DND-41 (cell line): Measurements from ENCODE around the gene HCN1.

Experiments
- ATAC-seq: fragments of 200-7000 bp; cut with Tn5 transposase; 3 replicates; pipeline ENCODE4 v1.9.1; 2021; ENCODE audit warnings: low read depth; ENCODE audit not compliant: insufficient read depth
- DNase-seq: peaks from one replicate; pipeline ENCODE4 v3.0.0-alpha.2; 2020
- H2AFZ ChIP-seq: 2 replicates; pipeline ENCODE4 v1.6.0; 2012; ENCODE audit warnings: low read depth, low read length
- H3K27ac ChIP-seq: 2 replicates; pipeline ENCODE4 v1.5.1; 2012; ENCODE audit warnings: low read length, inconsistent platforms
- H3K27me3 ChIP-seq: fragments of 200-600 bp; sonication (generic); 2 replicates; pipeline ENCODE4 v1.6.0; 2012; ENCODE audit warnings: low read length, mild to moderate bottlenecking, inconsistent platforms; ENCODE audit not compliant: insufficient read depth, poor library complexity
- H3K36me3 ChIP-seq: 2 replicates; pipeline ENCODE4 v1.5.1; 2012; ENCODE audit warnings: low read length, inconsistent platforms; ENCODE audit not compliant: insufficient read depth
- H3K4me1 ChIP-seq: 2 replicates; pipeline ENCODE4 v1.5.1; 2012; ENCODE audit warnings: mild to moderate bottlenecking, low read length; ENCODE audit not compliant: insufficient read depth
- H3K4me2 ChIP-seq: 2 replicates; pipeline ENCODE4 v1.6.0; 2012; ENCODE audit warnings: mild to moderate bottlenecking, moderate library complexity, low read length, inconsistent platforms; ENCODE audit not compliant: insufficient read depth
- H3K4me3 ChIP-seq, 2 experiments: fragments of 200-600 bp in 1 of 2; shearing (Covaris generic) in 1 of 2; 2 replicates each; pipeline ENCODE4 v1.5.1; 2012 to 2016; ENCODE audit warnings: inconsistent platforms in 2 of 2, low read length in 2 of 2, mild to moderate bottlenecking in 2 of 2, low read depth in 1 of 2, moderate library complexity in 1 of 2
- H3K79me2 ChIP-seq: 2 replicates; pipeline ENCODE4 v1.6.0; 2012; ENCODE audit warnings: low read length, inconsistent platforms; ENCODE audit not compliant: insufficient read depth
- H3K9ac ChIP-seq: 2 replicates; pipeline ENCODE4 v1.6.0; 2012; ENCODE audit warnings: low read depth, mild to moderate bottlenecking, inconsistent platforms, low read length, moderate library complexity
- H3K9me3 ChIP-seq: 2 replicates; pipeline ENCODE4 v1.5.1; 2012; ENCODE audit warnings: low read length, moderate library complexity, mild to moderate bottlenecking, inconsistent platforms; ENCODE audit not compliant: insufficient read depth, severe bottlenecking
- H4K20me1 ChIP-seq: 2 replicates; pipeline ENCODE4 v1.6.0; 2012; ENCODE audit warnings: low read length; ENCODE audit not compliant: insufficient read depth
- CTCF ChIP-seq: IDR thresholded peaks from 2 replicates; pipeline ENCODE4 v1.5.1; 2012; ENCODE audit warnings: borderline replicate concordance, low read length, moderate library complexity, mild to moderate bottlenecking; ENCODE audit not compliant: poor library complexity, severe bottlenecking; ENCODE audit errors: extremely low read depth
- EZH2 ChIP-seq: IDR thresholded peaks from 3 replicates; pipeline ENCODE4 v1.6.1; 2012; ENCODE audit warnings: borderline replicate concordance, low read depth, mild to moderate bottlenecking, moderate library complexity, low read length, inconsistent platforms; ENCODE audit not compliant: severe bottlenecking

The HCN1 gene

GRCh38 chr5:45622365-45622764, 73.8 kb downstream of the HCN1 start:
- no peaks in the 10 kb centered on the region for H3K36me3 ChIP-seq
- no peak for TF ChIP-seq EZH2
- no peak for TF ChIP-seq CTCF
- ATAC-seq = no peak

GRCh38 chr5:45617859-45618416, 78.2 kb downstream of the HCN1 start:
- Histone ChIP-seq H3K79me2 (no peaks in the 10 kb centered on the region), H4K20me1 (no peaks in the 10 kb centered on the region), H3K36me3 (no peaks in the 10 kb centered on the region), H3K9ac (no peak overlapping the region), H3K27ac (no peak overlapping the region), H3K4me1 (no peaks in the 10 kb centered on the region), H3K4me2 (no peak overlapping the region), H3K9me3 (no peaks in the 10 kb centered on the region), H3K4me3 (no peak overlapping the region), H3K27me3 (no peaks in the 10 kb centered on the region), H2AFZ (no peak overlapping the region)
- no peak for DNase-seq
- no peak for ATAC-seq
- no peak for TF ChIP-seq CTCF
- no peak for TF ChIP-seq EZH2

More at GRCh38 chr5:45622365-45622764, 73.8 kb downstream of the HCN1 start:
- Histone ChIP-seq H3K9ac (no peak overlapping the region), H4K20me1 (no peaks in the 10 kb centered on the region), H3K9me3 (no peaks in the 10 kb centered on the region), H3K79me2 (no peaks in the 10 kb centered on the region), H3K4me1 (no peaks in the 10 kb centered on the region), H3K27ac (no peak overlapping the region), H2AFZ (no peak overlapping the region), H3K4me2 (no peak overlapping the region), H3K27me3 (no peaks in the 10 kb centered on the region), H3K4me3 (no peak overlapping the region)
- DNase-seq = no peak

GRCh38 chr5:45609661-45610060, 86.5 kb downstream of the HCN1 start:
- Histone ChIP-seq H3K9ac (no peak overlapping the region), H3K4me2 (no peak overlapping the region), H3K4me3 (no peak overlapping the region), H3K4me1 (no peaks in the 10 kb centered on the region), H3K27me3 (no peaks in the 10 kb centered on the region), H2AFZ (no peak overlapping the region), H3K79me2 (no peaks in the 10 kb centered on the region), H3K27ac (no peak overlapping the region), H3K36me3 (no peaks in the 10 kb centered on the region), H3K9me3 (no peaks in the 10 kb centered on the region), H4K20me1 (no peaks in the 10 kb centered on the region)
- no peak for DNase-seq
- no peak for TF ChIP-seq CTCF
- TF ChIP-seq EZH2 = no peak
- ATAC-seq = no peak

GRCh38 chr5:45604092-45604491, 92.1 kb downstream of the HCN1 start:
- no peaks in the 10 kb centered on the region for H3K27me3 ChIP-seq
- H4K20me1 ChIP-seq = no peaks in the 10 kb centered on the region
- no peaks in the 10 kb centered on the region for H3K79me2 ChIP-seq
- no peak overlapping the region for H3K27ac ChIP-seq
- no peak overlapping the region for H3K9ac ChIP-seq
- H3K4me2 ChIP-seq = no peak overlapping the region
- H3K36me3 ChIP-seq = no peaks in the 10 kb centered on the region
- no peaks in the 10 kb centered on the region for H3K9me3 ChIP-seq
- ATAC-seq (no peak), DNase-seq (no peak)
- H3K4me1 ChIP-seq = no peaks in the 10 kb centered on the region
- H2AFZ ChIP-seq = no peak overlapping the region
- no peak overlapping the region for H3K4me3 ChIP-seq
- TF ChIP-seq CTCF = no peak
